CD14-positive monocyte (primary cell): ENCODE data around the gene ZIC1. TPM values are rescaled to one million over a fixed set of nuclear protein-coding genes. Genes with fewer than 3 reads are reported as not detected.

Source experiments
- DNase-seq, 3 donors: peaks; one replicate each; pipeline ENCODE4 v3.0.0-alpha.2; 2011 to 2022
- H2AFZ ChIP-seq: 2 replicates; pipeline ENCODE4 v1.6.0; 2012; ENCODE audit warnings: mild to moderate bottlenecking, low read depth, low read length, inconsistent platforms; ENCODE audit not compliant: insufficient read depth, poor library complexity, severe bottlenecking
- H3K27ac ChIP-seq, 2 donors: 1 replicate in 1 of 2; 2 replicates in 1 of 2; pipeline ENCODE4 v1.5.1; 2012 to 2013; ENCODE audit warnings: low read length in 2 of 2, control low read depth in 1 of 2, inconsistent platforms in 1 of 2, low read depth in 1 of 2, mild to moderate bottlenecking in 1 of 2
- H3K27me3 ChIP-seq, 2 donors: one replicate each; pipeline versions ENCODE4 v1.6.0 to v1.6.1; 2011 to 2013; ENCODE audit warnings: low read length in 2 of 2; ENCODE audit not compliant: control insufficient read depth in 2 of 2, insufficient read depth in 2 of 2
- H3K36me3 ChIP-seq, 2 donors: replicated peaks in 1 of 2; 1 replicate in 1 of 2; 2 replicates in 1 of 2; pipeline versions ENCODE4 v1.5.1 to v1.6.1; 2012 to 2013; ENCODE audit warnings: low read length in 2 of 2, control low read depth in 1 of 2, inconsistent platforms in 1 of 2, mild to moderate bottlenecking in 1 of 2; ENCODE audit not compliant: insufficient read depth in 2 of 2, control insufficient read depth in 1 of 2
- H3K4me1 ChIP-seq, 2 donors: 1 replicate in 1 of 2; 2 replicates in 1 of 2; pipeline versions ENCODE4 v1.5.1 to v1.6.1; 2012 to 2013; ENCODE audit warnings: low read length in 2 of 2, control low read depth in 1 of 2, inconsistent platforms in 1 of 2, mild to moderate bottlenecking in 1 of 2, moderate library complexity in 1 of 2; ENCODE audit not compliant: insufficient read depth in 2 of 2, control insufficient read depth in 1 of 2
- H3K4me2 ChIP-seq: replicated peaks from 2 replicates; pipeline ENCODE3; 2012; ENCODE audit warnings: low read length, moderate library complexity, mild to moderate bottlenecking; ENCODE audit not compliant: poor library complexity, severe bottlenecking; ENCODE audit errors: extremely low read depth
- H3K4me3 ChIP-seq, 3 experiments: fragments of 200-600 bp in 1 of 3; sonication (generic) in 1 of 3; replicated peaks in 1 of 3; 1 replicate in 2 of 3; 2 replicates in 1 of 3; pipeline ENCODE4 v1.5.1; 2011 to 2013; ENCODE audit warnings: low read length in 3 of 3, mild to moderate bottlenecking in 3 of 3, control low read depth in 2 of 3, low read depth in 2 of 3, inconsistent platforms in 1 of 3, moderate library complexity in 1 of 3
- H3K79me2 ChIP-seq: 2 replicates; pipeline ENCODE4 v1.6.0; 2012; ENCODE audit warnings: mild to moderate bottlenecking, control low read depth, inconsistent platforms, low read length, moderate library complexity; ENCODE audit not compliant: insufficient read depth
- H3K9ac ChIP-seq: 2 replicates; pipeline ENCODE4 v1.6.0; 2017; ENCODE audit warnings: low read length, mild to moderate bottlenecking; ENCODE audit not compliant: insufficient read depth, poor library complexity, severe bottlenecking
- H3K9me3 ChIP-seq, 2 donors: replicated peaks in 1 of 2; 1 replicate in 1 of 2; 2 replicates in 1 of 2; pipeline versions ENCODE4 v1.5.1 to v1.6.1; 2012 to 2013; ENCODE audit warnings: low read length in 2 of 2, control low read depth in 1 of 2; ENCODE audit not compliant: control insufficient read depth in 1 of 2, insufficient read depth in 1 of 2
- H4K20me1 ChIP-seq: 2 replicates; pipeline ENCODE4 v1.6.0; 2012; ENCODE audit warnings: mild to moderate bottlenecking, low read length, control low read depth, moderate library complexity; ENCODE audit not compliant: insufficient read depth
- H3K27ac Mint-ChIP-seq, 7 donors: one replicate each; pipeline ENCODE4 v1.8.0; 2020; ENCODE audit warnings: mild to moderate bottlenecking in 7 of 7, mixed read lengths in 7 of 7, moderate library complexity in 6 of 7, inconsistent platforms in 2 of 7
- H3K27me3 Mint-ChIP-seq, 3 donors: one replicate each; pipeline ENCODE4 v1.8.0; 2021 to 2022; ENCODE audit warnings: low read depth in 3 of 3, mild to moderate bottlenecking in 3 of 3, mixed read lengths in 3 of 3, moderate library complexity in 3 of 3, inconsistent platforms in 1 of 3
- H3K36me3 Mint-ChIP-seq, 2 donors: one replicate each; pipeline ENCODE4 v1.8.0; 2020; ENCODE audit warnings: mixed read lengths in 2 of 2, inconsistent platforms in 1 of 2, mild to moderate bottlenecking in 1 of 2
- H3K4me1 Mint-ChIP-seq: one replicate; pipeline ENCODE4 v1.8.0; 2020; ENCODE audit warnings: mild to moderate bottlenecking, mixed read lengths
- H3K4me3 Mint-ChIP-seq, 2 donors: one replicate each; pipeline ENCODE4 v1.8.0; 2020; ENCODE audit warnings: mild to moderate bottlenecking in 2 of 2, mixed read lengths in 2 of 2, moderate library complexity in 1 of 2
- H3K9me3 Mint-ChIP-seq, 7 donors: one replicate each; pipeline ENCODE4 v1.8.0; 2020 to 2022; ENCODE audit warnings: mixed read lengths in 7 of 7, mild to moderate bottlenecking in 6 of 7, moderate library complexity in 6 of 7, inconsistent platforms in 2 of 7
- WGBS: methylation state at CpG from one replicate; pipeline ENCODE4 v1.1.5; 2013; ENCODE audit warnings: missing lambda C conversion rate; ENCODE audit not compliant: insufficient coverage; 5-methylcytosine and 5-hydroxymethylcytosine counted together
- intact Hi-C, 2 donors: fragments of 100-400 bp; cut with micrococcal nuclease; formaldehyde crosslinking; loops; one replicate each; pipeline versions ENCODE4 v1.15.0 to v1.15.1; 2023
- polyA plus RNA-seq, 3 donors: library from polyadenylated mRNA; depleted of rRNA in 1 of 3; unstranded in 2 of 3; stranded (reverse) in 1 of 3; fragments of 300-500 nt in 2 of 3; fragments of >200 nt in 1 of 3; fragmentation: Illumina TruSeq in 2 of 3; gene quantifications; 1 replicate in 2 of 3; 2 replicates in 1 of 3; pipeline ENCODE4 v1.2.3, GENCODE V29; 2012 to 2021
- TF ChIP-seq, protein P1 (sequence below): fragments of 200-600 bp; IDR thresholded peaks from one replicate; pipeline ENCODE4 v1.8.0; 2022; ENCODE audit warnings: antibody characterized with exemption, mild to moderate bottlenecking

ZIC1 gene
- polyA plus RNA-seq, 3 donors: not detected

DNA sequence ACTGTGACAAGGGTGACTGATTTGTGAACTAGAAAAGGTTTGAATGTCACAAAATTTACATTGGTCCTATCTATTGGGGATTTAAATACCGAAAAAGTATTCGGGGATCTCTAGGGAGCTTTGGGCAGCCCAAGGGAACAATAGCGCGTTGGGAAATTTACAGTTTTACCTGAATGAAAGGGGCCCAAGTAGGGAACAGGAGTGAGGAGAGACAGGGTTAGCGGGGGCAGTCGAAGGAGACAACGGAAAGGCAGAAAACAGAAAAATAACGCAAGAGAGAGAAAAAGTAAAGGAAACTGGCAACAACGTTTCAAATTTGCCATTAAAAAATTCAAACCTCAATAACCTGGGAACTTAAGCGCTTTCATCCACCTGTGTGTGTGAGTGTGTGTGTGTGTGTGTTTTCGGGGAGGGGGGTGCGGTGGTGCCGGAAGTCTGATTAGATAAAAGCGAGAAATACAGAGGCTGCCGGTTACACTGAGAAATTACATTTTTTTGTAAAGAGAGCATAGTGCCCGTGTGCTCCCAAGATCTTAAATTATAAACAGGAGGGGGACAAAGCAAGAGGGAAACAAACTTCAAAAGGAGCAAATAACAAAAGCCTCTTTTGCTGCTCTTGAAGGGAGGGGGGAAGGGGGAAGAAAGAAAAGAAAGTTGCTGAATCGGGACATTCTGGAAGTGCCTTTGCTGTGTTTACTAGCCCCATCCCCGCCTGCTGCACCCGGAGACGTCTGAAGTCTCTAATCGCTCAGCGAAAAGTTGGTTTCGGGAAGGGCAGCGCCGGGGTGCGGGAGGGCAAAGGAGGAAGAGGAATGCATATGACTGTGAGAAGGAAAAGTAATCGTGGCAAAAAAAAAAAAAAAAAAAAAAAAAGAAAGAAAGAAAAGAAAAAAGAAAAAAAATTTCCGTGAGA, 721 bp upstream of the ZIC1 start:
- WGBS: 7% methylated on average over 13 of the region's 28 CpGs
- no peak overlapping the region for H3K4me3 ChIP-seq

DNA sequence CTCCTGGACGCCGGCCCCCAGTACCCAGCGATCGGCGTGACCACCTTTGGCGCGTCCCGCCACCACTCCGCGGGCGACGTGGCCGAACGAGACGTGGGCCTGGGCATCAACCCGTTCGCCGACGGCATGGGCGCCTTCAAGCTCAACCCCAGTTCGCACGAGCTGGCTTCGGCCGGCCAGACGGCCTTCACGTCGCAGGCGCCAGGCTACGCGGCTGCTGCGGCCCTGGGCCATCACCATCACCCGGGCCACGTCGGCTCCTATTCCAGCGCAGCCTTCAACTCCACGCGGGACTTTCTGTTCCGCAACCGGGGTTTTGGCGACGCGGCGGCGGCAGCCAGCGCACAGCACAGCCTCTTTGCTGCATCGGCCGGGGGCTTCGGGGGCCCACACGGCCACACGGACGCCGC, 956 bp downstream of the ZIC1 start:
- no peaks in the 10 kb centered on the region for H3K79me2 ChIP-seq
- peaks cover 27% of the 10 kb centered on the region for H3K4me1 Mint-ChIP-seq
- intact Hi-C loops: no loop called here

More for the DNA sequence above, 721 bp upstream of the ZIC1 start:
- H3K36me3 ChIP-seq: no peaks in the 10 kb centered on the region
- H3K27ac ChIP-seq: no peak overlapping the region
- DNase-seq: no peak
- intact Hi-C loops: no loop called here
- TF ChIP-seq, protein P1, sequence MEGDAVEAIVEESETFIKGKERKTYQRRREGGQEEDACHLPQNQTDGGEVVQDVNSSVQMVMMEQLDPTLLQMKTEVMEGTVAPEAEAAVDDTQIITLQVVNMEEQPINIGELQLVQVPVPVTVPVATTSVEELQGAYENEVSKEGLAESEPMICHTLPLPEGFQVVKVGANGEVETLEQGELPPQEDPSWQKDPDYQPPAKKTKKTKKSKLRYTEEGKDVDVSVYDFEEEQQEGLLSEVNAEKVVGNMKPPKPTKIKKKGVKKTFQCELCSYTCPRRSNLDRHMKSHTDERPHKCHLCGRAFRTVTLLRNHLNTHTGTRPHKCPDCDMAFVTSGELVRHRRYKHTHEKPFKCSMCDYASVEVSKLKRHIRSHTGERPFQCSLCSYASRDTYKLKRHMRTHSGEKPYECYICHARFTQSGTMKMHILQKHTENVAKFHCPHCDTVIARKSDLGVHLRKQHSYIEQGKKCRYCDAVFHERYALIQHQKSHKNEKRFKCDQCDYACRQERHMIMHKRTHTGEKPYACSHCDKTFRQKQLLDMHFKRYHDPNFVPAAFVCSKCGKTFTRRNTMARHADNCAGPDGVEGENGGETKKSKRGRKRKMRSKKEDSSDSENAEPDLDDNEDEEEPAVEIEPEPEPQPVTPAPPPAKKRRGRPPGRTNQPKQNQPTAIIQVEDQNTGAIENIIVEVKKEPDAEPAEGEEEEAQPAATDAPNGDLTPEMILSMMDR: no peak
- Mint-ChIP-seq H3K9me3 (peaks cover 25 to 89% (median 83%) of the 10 kb centered on the region in 7 donors), H3K36me3 (peaks cover 21 to 45% of the 10 kb centered on the region in 2 donors), H3K4me1 (peaks cover 25% of the 10 kb centered on the region), H3K27ac (peak overlapping the region in 1 of 7 donors; percentile 24), H3K4me3 (peak overlapping the region in 1 of 2 donors; percentile 73), H3K27me3 (peaks cover 93 to 99% (median 98%) of the 10 kb centered on the region in 3 donors)
- H3K27me3 ChIP-seq: peaks cover 87 to 98% of the 10 kb centered on the region in 2 donors
- H3K9me3 ChIP-seq: peaks cover 34 to 94% of the 10 kb centered on the region in 2 donors
- no peaks in the 10 kb centered on the region for H3K79me2 ChIP-seq
- H3K9ac ChIP-seq: no peak overlapping the region
- H3K4me2 ChIP-seq: no peak overlapping the region
- H3K4me1 ChIP-seq: peaks cover 0 to 14% of the 10 kb centered on the region in 2 donors
- no peaks in the 10 kb centered on the region for H4K20me1 ChIP-seq
- H2AFZ ChIP-seq: no peak overlapping the region

More for the DNA sequence above, 956 bp downstream of the ZIC1 start:
- peak overlapping the region; percentile 57 to 75 for H3K4me3 Mint-ChIP-seq
- WGBS: 4% methylated on average over 51 of the region's 52 CpGs
- Histone ChIP-seq H3K4me3 (peak overlapping the region in 2 of 3 experiments; percentile 35 to 67), H3K4me1 (peaks cover 0 to 15% of the 10 kb centered on the region in 2 donors), H3K4me2 (peak overlapping the region; percentile 67), H3K27me3 (peaks cover 84 to 97% of the 10 kb centered on the region in 2 donors), H3K9ac (no peak overlapping the region), H3K36me3 (no peaks in the 10 kb centered on the region), H3K9me3 (peaks cover 28 to 89% of the 10 kb centered on the region in 2 donors), H4K20me1 (no peaks in the 10 kb centered on the region), H3K27ac (no peak overlapping the region), H2AFZ (peak overlapping the region; percentile 41)
- TF ChIP-seq, protein P1: no peak
- H3K9me3 Mint-ChIP-seq: peaks cover 25 to 85% (median 78%) of the 10 kb centered on the region in 7 donors
- DNase-seq: no peak
- peaks cover 21 to 41% of the 10 kb centered on the region in 2 donors for H3K36me3 Mint-ChIP-seq
- peaks cover 93 to 98% (median 96%) of the 10 kb centered on the region in 3 donors for H3K27me3 Mint-ChIP-seq
- no peak overlapping the region for H3K27ac Mint-ChIP-seq
